ENCODE data around the gene RUBCN.
A peak's percentile ranks its signal among the peaks of the same experiment; 100 is the strongest.
"Not testable (repeated sequence)": the region's sequence is repeated elsewhere in the genome, so short reads cannot be mapped to it uniquely, and the experiment has no call there.

The RUBCN gene

GRCh38 chr3:197730200-197730599 is 6.5 kb downstream of the RUBCN start:
- TF ChIP-seq EZH2phosphoT487 (IDR thresholded peaks at IDR 0.05; ENCODE audit: borderline replicate concordance, low read length): no peak
- TF ChIP-seq CTCF (IDR thresholded peaks at IDR 0.05; ENCODE audit: low read depth, low read length, poor library complexity, severe bottlenecking): no peak
- Histone ChIP-seq H3K9me2 (replicated peaks; ENCODE audit: control insufficient read depth, low read length) (no peaks in the 10 kb centered on the region), H3K4me1 (ENCODE audit: control insufficient read depth, low read length) (peaks cover 54% of the 10 kb centered on the region), H3K27me3 (ENCODE audit: control insufficient read depth, low read length) (no peaks in the 10 kb centered on the region), H3K27ac (ENCODE audit: low read depth, low read length) (no peak overlapping the region), H3K9me3 (ENCODE audit: control insufficient read depth, insufficient read depth, low read length) (no peaks in the 10 kb centered on the region), H3K4me3 (ENCODE audit: low read length) (no peak overlapping the region), H3K79me2 (ENCODE audit: control insufficient read depth, low read length) (peaks cover 78% of the 10 kb centered on the region), H3K4me2 (ENCODE audit: low read length) (no peak overlapping the region), H3K36me3 (ENCODE audit: control insufficient read depth, low read length) (peaks cover 36% of the 10 kb centered on the region), H4K20me1 (ENCODE audit: control insufficient read depth, insufficient read depth, low read depth, low read length) (no peaks in the 10 kb centered on the region), H3F3A (ENCODE audit: control insufficient read depth, insufficient read depth) (peaks cover 10% of the 10 kb centered on the region)

GRCh38 chr3:197728487-197728886 is 8.2 kb downstream of the RUBCN start:
- peaks cover 83% of the 10 kb centered on the region for H3K79me2 ChIP-seq (ENCODE audit: control insufficient read depth, low read length)
- peaks cover 3% of the 10 kb centered on the region; the same call in 1 of the 2 replicates for H3K9me3 ChIP-seq (ENCODE audit: control insufficient read depth, insufficient read depth, low read length)
- H3K4me2 ChIP-seq (ENCODE audit: low read length): 0 out of 2 replicates have a peak overlapping the region, but pooled peaks have one; percentile 4
- peaks cover 53% of the 10 kb centered on the region for H3K4me1 ChIP-seq (ENCODE audit: control insufficient read depth, low read length)
- no peaks in the 10 kb centered on the region for H3F3A ChIP-seq (ENCODE audit: control insufficient read depth, insufficient read depth)
- H3K27me3 ChIP-seq (ENCODE audit: control insufficient read depth, low read length): no peaks in the 10 kb centered on the region
- no peaks in the 10 kb centered on the region for H3K9me2 ChIP-seq (replicated peaks; ENCODE audit: control insufficient read depth, low read length)
- no peaks in the 10 kb centered on the region for H4K20me1 ChIP-seq (ENCODE audit: control insufficient read depth, insufficient read depth, low read depth, low read length)
- H3K36me3 ChIP-seq (ENCODE audit: control insufficient read depth, low read length): peaks cover 38% of the 10 kb centered on the region
- no peak overlapping the region for H3K4me3 ChIP-seq (ENCODE audit: low read length)
- TF ChIP-seq EZH2phosphoT487 (IDR thresholded peaks at IDR 0.05; ENCODE audit: borderline replicate concordance, low read length): no peak
- no peak overlapping the region for H3K27ac ChIP-seq (ENCODE audit: low read depth, low read length)

- H3F3A ChIP-seq (ENCODE audit: control insufficient read depth, insufficient read depth); H3K9me2 ChIP-seq (replicated peaks; ENCODE audit: control insufficient read depth, low read length); H3K27me3 ChIP-seq (ENCODE audit: control insufficient read depth, low read length); H4K20me1 ChIP-seq (ENCODE audit: control insufficient read depth, insufficient read depth, low read depth, low read length); H3K4me3 ChIP-seq (ENCODE audit: low read length); H3K9me3 ChIP-seq (ENCODE audit: control insufficient read depth, insufficient read depth, low read length); H3K27ac ChIP-seq (ENCODE audit: low read depth, low read length); H3K4me2 ChIP-seq (ENCODE audit: low read length): not testable (repeated sequence)
- Histone ChIP-seq H3K79me2 (ENCODE audit: control insufficient read depth, low read length) (peaks cover 81% of the 10 kb centered on the region), H3K4me1 (ENCODE audit: control insufficient read depth, low read length) (peaks cover 47% of the 10 kb centered on the region), H3K36me3 (ENCODE audit: control insufficient read depth, low read length) (peaks cover 39% of the 10 kb centered on the region)
Observed at GRCh38 chr3:197727878-197728277, 8.8 kb downstream of the RUBCN start.

- Histone ChIP-seq H4K20me1 (ENCODE audit: control insufficient read depth, insufficient read depth, low read depth, low read length) (0 out of 2 replicates have a peak, but pooled peaks cover 3% of the 10 kb centered on the region), H3K4me3 (ENCODE audit: low read length) (no peak overlapping the region), H3K9me2 (replicated peaks; ENCODE audit: control insufficient read depth, low read length) (no peaks in the 10 kb centered on the region), H3F3A (ENCODE audit: control insufficient read depth, insufficient read depth) (0 out of 2 replicates have a peak, but pooled peaks cover 2% of the 10 kb centered on the region), H3K36me3 (ENCODE audit: control insufficient read depth, low read length) (peaks cover 48% of the 10 kb centered on the region), H3K27ac (ENCODE audit: low read depth, low read length) (no peak overlapping the region), H3K79me2 (ENCODE audit: control insufficient read depth, low read length) (peaks cover 88% of the 10 kb centered on the region), H3K9me3 (ENCODE audit: control insufficient read depth, insufficient read depth, low read length) (peaks cover 15% of the 10 kb centered on the region; the same call in 1 of the 2 replicates), H3K4me1 (ENCODE audit: control insufficient read depth, low read length) (peaks cover 21% of the 10 kb centered on the region), H3K27me3 (ENCODE audit: control insufficient read depth, low read length) (no peaks in the 10 kb centered on the region), H3K4me2 (ENCODE audit: low read length) (no peak overlapping the region)
- TF ChIP-seq CTCF (IDR thresholded peaks at IDR 0.05; ENCODE audit: low read depth, low read length, poor library complexity, severe bottlenecking) (no peak), EZH2phosphoT487 (IDR thresholded peaks at IDR 0.05; ENCODE audit: borderline replicate concordance, low read length) (no peak)
Observed at GRCh38 chr3:197722734-197723133, 14.0 kb downstream of the RUBCN start.

All from DOHH2 (cell line).